ENCODE results near the gene KIF21A.

Gene KIF21A

GRCh38 chr12:39431002-39431796 lies 11.7 kb downstream of the KIF21A start:
- no peak for DNase-seq

GRCh38 chr12:39429809-39430208 lies 13.1 kb downstream of the KIF21A start:
- no peak for DNase-seq

GRCh38 chr12:39427360-39427808 lies 15.5 kb downstream of the KIF21A start:
- DNase-seq, result no peak

- no peak for DNase-seq
These were observed 16.2 kb downstream of the KIF21A start for GRCh38 chr12:39426636-39427240.

GRCh38 chr12:39420043-39420442 lies 22.9 kb downstream of the KIF21A start:
- DNase-seq, result no peak

- no peak for DNase-seq
These were observed 23.4 kb downstream of the KIF21A start for GRCh38 chr12:39419471-39419870.

GRCh38 chr12:39417916-39418315 lies 25.0 kb downstream of the KIF21A start:
- no peak for DNase-seq

GRCh38 chr12:39413836-39414771 lies 28.8 kb downstream of the KIF21A start:
- DNase-seq, result no peak

- DNase-seq, result no peak
These were observed 30.7 kb downstream of the KIF21A start for GRCh38 chr12:39412210-39412609.

- DNase-seq, result no peak
These were observed 36.7 kb downstream of the KIF21A start for GRCh38 chr12:39406262-39406661.

GRCh38 chr12:39405580-39405979 lies 37.3 kb downstream of the KIF21A start:
- no peak for DNase-seq

GRCh38 chr12:39404000-39404399 lies 38.9 kb downstream of the KIF21A start:
- no peak for DNase-seq

- no peak for DNase-seq
These were observed 39.5 kb downstream of the KIF21A start for GRCh38 chr12:39403376-39403775.

- DNase-seq, result no peak
These were observed 40.0 kb downstream of the KIF21A start for GRCh38 chr12:39402922-39403321.

GRCh38 chr12:39401459-39401858 lies 41.5 kb downstream of the KIF21A start:
- no peak for DNase-seq

GRCh38 chr12:39395866-39396265 lies 47.1 kb downstream of the KIF21A start:
- DNase-seq, result no peak

GRCh38 chr12:39393890-39394289 lies 49.0 kb downstream of the KIF21A start:
- DNase-seq, result no peak

- DNase-seq, result no peak
These were observed 49.7 kb downstream of the KIF21A start for GRCh38 chr12:39393179-39393578.

- no peak for DNase-seq
These were observed 50.6 kb downstream of the KIF21A start for GRCh38 chr12:39392154-39392925.

GRCh38 chr12:39390752-39391151 lies 52.2 kb downstream of the KIF21A start:
- no peak for DNase-seq

- DNase-seq, result no peak
These were observed 53.3 kb downstream of the KIF21A start for GRCh38 chr12:39389399-39390150.

- no peak for DNase-seq
These were observed 56.6 kb downstream of the KIF21A start for GRCh38 chr12:39386335-39386734.

Data from SW 1271 (cell line).